SK-N-MC (cell line): ENCODE data around the gene TNMD.

ENCODE experiments used
- DNase-seq: peaks from one replicate; pipeline ENCODE4 v3.0.0-alpha.2; 2011; ENCODE audit warnings: low read depth, low spot score
- H3K27ac ChIP-seq: fragments of 200-600 bp; sonication (generic); 2 replicates; pipeline ENCODE4 v1.5.1; 2016; ENCODE audit warnings: mixed run types
- H3K36me3 ChIP-seq: fragments of 200-600 bp; sonication (generic); 2 replicates; pipeline ENCODE4 v1.6.1; 2017; ENCODE audit warnings: antibody characterized with exemption, low read length, mixed read lengths; ENCODE audit not compliant: insufficient read depth
- H3K4me3 ChIP-seq: fragments of 200-600 bp; sonication (generic); 2 replicates; pipeline ENCODE4 v1.5.1; 2016
- H3K9ac ChIP-seq: fragments of 200-600 bp; sonication (generic); 2 replicates; pipeline ENCODE4 v1.8.0; 2017; ENCODE audit warnings: mixed run types, mixed read lengths; ENCODE audit not compliant: insufficient read length
- H3K9me3 ChIP-seq: fragments of 200-600 bp; sonication (generic); 2 replicates; pipeline ENCODE4 v1.6.1; 2017; ENCODE audit warnings: low read depth, mild to moderate bottlenecking, antibody characterized with exemption, low read length, moderate library complexity, mixed read lengths
- EZH2 ChIP-seq: fragments of 200-600 bp; sonication (generic); IDR thresholded peaks from one replicate; pipeline ENCODE4 v1.6.1; 2017; ENCODE audit warnings: antibody characterized with exemption
- FOXP2 ChIP-seq: optimal IDR thresholded peaks from 2 replicates; pipeline ENCODE3; 2011; ENCODE audit warnings: mild to moderate bottlenecking, moderate library complexity; ENCODE audit not compliant: insufficient read depth; ENCODE audit errors: extremely low read length, control extremely low read depth
- POLR2AphosphoS5 ChIP-seq: IDR thresholded peaks from 2 replicates; pipeline ENCODE4 v1.6.1; 2012; ENCODE audit warnings: mild to moderate bottlenecking, low read depth, low read length, borderline replicate concordance

Gene TNMD

DNA sequence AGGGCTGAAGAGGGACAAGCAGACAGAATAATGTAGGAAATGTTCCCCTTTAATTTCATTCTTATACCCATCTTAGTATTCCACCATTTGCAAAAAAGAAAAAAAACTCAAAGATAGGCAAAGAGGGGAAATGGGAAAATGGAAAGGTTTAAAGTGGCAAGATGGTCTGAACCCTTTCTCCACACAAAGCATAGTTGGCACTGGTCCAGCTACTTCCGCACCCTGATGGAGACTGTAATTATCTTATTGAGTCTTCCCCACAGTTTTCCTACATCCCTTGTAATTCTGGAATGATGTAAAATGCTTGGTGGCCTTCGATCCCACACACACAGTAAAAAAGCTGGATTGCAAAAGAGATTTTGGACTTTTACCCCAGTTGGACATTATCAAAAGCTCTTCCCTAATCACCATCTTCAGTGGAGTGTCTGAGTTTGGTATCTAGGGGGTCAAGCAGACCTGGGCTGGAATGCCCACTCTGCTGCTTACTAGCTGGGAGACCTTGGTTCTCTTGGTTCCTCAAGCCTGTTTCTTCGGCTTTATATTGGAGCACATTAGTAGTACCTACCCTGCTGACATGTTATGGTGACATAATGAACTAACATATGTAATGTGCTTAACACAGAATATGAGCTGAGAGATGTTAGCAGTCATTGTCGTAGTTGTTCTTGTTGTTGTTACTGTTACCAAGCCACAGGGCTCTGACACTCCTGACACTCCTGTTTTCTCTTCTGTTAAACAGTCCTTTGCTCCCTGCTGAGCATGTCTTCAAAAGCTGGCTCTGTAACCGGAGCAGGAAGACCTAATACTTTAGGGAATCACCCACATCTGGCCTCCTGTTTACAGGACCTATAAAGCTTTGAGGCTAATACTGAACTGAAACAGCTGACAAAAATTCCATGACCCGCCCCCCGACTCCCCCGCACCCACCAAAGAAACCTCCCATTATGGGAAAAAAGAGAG is 64.0 kb downstream of the TNMD start:
- DNase-seq = no peak
- Histone ChIP-seq H3K9ac (no peak overlapping the region), H3K36me3 (no peaks in the 10 kb centered on the region), H3K9me3 (no peaks in the 10 kb centered on the region), H3K4me3 (peak overlapping the region; percentile 16), H3K27ac (peak overlapping the region; percentile 85)
- TF ChIP-seq FOXP2 (no peak), EZH2 (no peak), POLR2AphosphoS5 (no peak)
